Transverse colon (tissue), 4 donors: ENCODE measurements around the gene NLRC5. TPM values are rescaled to one million over a fixed set of nuclear protein-coding genes. Genes with fewer than 3 reads are reported as not detected.
A peak's percentile ranks its signal among the peaks of the same experiment; 100 is the strongest.

Source experiments
- DNase-seq: peaks from one replicate; pipeline ENCODE4 v3.0.0-alpha.2; 2019
- H3K27ac ChIP-seq, 4 donors: fragments of 200-600 bp; sonication (generic); 2 replicates each; pipeline ENCODE4 v1.5.1; 2016 to 2018; ENCODE audit warnings: inconsistent platforms in 4 of 4
- H3K27me3 ChIP-seq: fragments of 200-600 bp; sonication (generic); 2 replicates; pipeline ENCODE4 v1.5.1; 2017; ENCODE audit warnings: inconsistent platforms
- H3K36me3 ChIP-seq, 4 donors: fragments of 200-600 bp; sonication (generic); 2 replicates each; pipeline ENCODE4 v1.5.1; 2017 to 2019; ENCODE audit warnings: inconsistent platforms in 4 of 4
- H3K4me1 ChIP-seq, 4 donors: fragments of 200-600 bp; sonication (generic); 2 replicates each; pipeline ENCODE4 v1.5.1; 2017 to 2020; ENCODE audit warnings: inconsistent platforms in 4 of 4
- H3K4me3 ChIP-seq, 4 donors: fragments of 200-600 bp; sonication (generic); 1 replicate in 1 of 4; 2 replicates in 3 of 4; pipeline versions ENCODE4 v1.5.1 to v1.6.1; 2017 to 2019; ENCODE audit warnings: inconsistent platforms in 4 of 4
- H3K9me3 ChIP-seq, 2 donors: fragments of 200-600 bp; sonication (generic); 2 replicates each; pipeline ENCODE4 v1.5.1; 2017 to 2019; ENCODE audit warnings: inconsistent platforms in 2 of 2
- CTCF ChIP-seq, 5 experiments: fragments of 200-600 bp in 3 of 5; fragments of 450-650 bp in 2 of 5; sonication (generic) in 3 of 5; IDR thresholded peaks; 1 replicate in 2 of 5; 2 replicates in 3 of 5; pipeline ENCODE4 v1.5.1; 2016 to 2017; ENCODE audit warnings: antibody characterized with exemption in 5 of 5, inconsistent platforms in 3 of 5, mild to moderate bottlenecking in 2 of 5, moderate library complexity in 1 of 5
- EP300 ChIP-seq: sonication (generic); formaldehyde crosslinking; IDR thresholded peaks from one replicate; pipeline ENCODE4 v1.6.1; 2017; ENCODE audit warnings: antibody characterized with exemption, low read depth
- POLR2A ChIP-seq: fragments of 450-650 bp; IDR thresholded peaks from one replicate; pipeline ENCODE4 v1.6.1; 2016; ENCODE audit warnings: antibody characterized with exemption, mild to moderate bottlenecking, moderate library complexity
- POLR2AphosphoS5 ChIP-seq, 3 donors: sonication (generic); formaldehyde crosslinking; IDR thresholded peaks; one replicate each; pipeline ENCODE4 v1.6.1; 2016; ENCODE audit warnings: antibody characterized with exemption in 3 of 3
- WGBS, 2 donors: methylation state at CpG; one replicate each; pipeline ENCODE4 v1.1.5; 2018; ENCODE audit warnings: low coverage in 1 of 2; 5-methylcytosine and 5-hydroxymethylcytosine counted together
- in situ Hi-C, 4 donors: fragments of 200-750 bp; cut with MboI; loops; one replicate each; pipeline versions ENCODE4 v1.15.0 to v1.15.1; 2017; ENCODE audit warnings: low sequenced_read_pairs in 3 of 4, low pct_ligation_motif_present in 1 of 4, low pct_unique_long_range_greater_than_20kb in 1 of 4
- intact Hi-C: fragments of 100-400 bp; cut with DNase I; formaldehyde crosslinking; loops from one replicate; pipeline ENCODE4 v1.15.1; 2023; ENCODE audit warnings: low total_unique reads
- total RNA-seq, 4 donors: library from RNA; depleted of rRNA; stranded (reverse); fragments of >200 nt; gene quantifications; one replicate each; pipeline ENCODE4 v1.1.0, GENCODE V29; 2016

The NLRC5 gene
- total RNA-seq, 4 donors from 2014 or later = 59.4 to 171 (median 73.6) TPM

- 89% methylated on average over 4 of the region's 4 CpGs; no CpG with 5 or more reads in 1 of the 2 donors for WGBS, 2 donors
- Histone ChIP-seq H3K27me3 (no peaks in the 10 kb centered on the region), H3K27ac (no peak overlapping the region), H3K36me3 (no peaks in the 10 kb centered on the region), H3K9me3 (no peaks in the 10 kb centered on the region), H3K4me1 (peaks cover 0 to 22% (median 12%) of the 10 kb centered on the region in 4 donors), H3K4me3 (no peak overlapping the region)
- DNase-seq = no peak
- in situ Hi-C loops = no loop called here
- intact Hi-C loops = no loop called here
- TF ChIP-seq EP300 (no peak), POLR2AphosphoS5 (IDR thresholded peaks at IDR 0.05) (no peak), POLR2A (no peak), CTCF (IDR thresholded peaks at IDR 0.05) (no peak)
These were observed 9.2 kb upstream of the NLRC5 start for GRCh38 chr16:56980201-56980535.

GRCh38 chr16:56980792-56981724 is 8.3 kb upstream of the NLRC5 start:
- H3K27ac ChIP-seq = no peak overlapping the region
- H3K4me3 ChIP-seq = no peak overlapping the region
- 73 to 76% methylated on average over 11 to 16 of the region's 16 CpGs for WGBS, 2 donors
- peaks cover 0 to 31% (median 20%) of the 10 kb centered on the region in 4 donors for H3K4me1 ChIP-seq
- in situ Hi-C loops (no loop called here), intact Hi-C loops (no loop called here)
- no peak for DNase-seq
- H3K9me3 ChIP-seq = no peaks in the 10 kb centered on the region
- H3K27me3 ChIP-seq = no peaks in the 10 kb centered on the region
- no peaks in the 10 kb centered on the region for H3K36me3 ChIP-seq
- TF ChIP-seq POLR2A = no peak
- TF ChIP-seq POLR2AphosphoS5 (IDR thresholded peaks at IDR 0.05) = no peak
- no peak for TF ChIP-seq EP300
- TF ChIP-seq CTCF (IDR thresholded peaks at IDR 0.05) = no peak

- H3K27me3 ChIP-seq = no peaks in the 10 kb centered on the region
- TF ChIP-seq CTCF (IDR thresholded peaks at IDR 0.05) (no peak), POLR2A (no peak), POLR2AphosphoS5 (IDR thresholded peaks at IDR 0.05) (no peak), EP300 (no peak)
- H3K36me3 ChIP-seq = no peaks in the 10 kb centered on the region
- H3K4me1 ChIP-seq = peaks cover 0 to 36% (median 20%) of the 10 kb centered on the region in 4 donors
- in situ Hi-C loops (no loop called here), intact Hi-C loops (no loop called here)
- H3K4me3 ChIP-seq = no peak overlapping the region
- no peaks in the 10 kb centered on the region for H3K9me3 ChIP-seq
- DNase-seq = no peak
- H3K27ac ChIP-seq = no peak overlapping the region
- 87 to 100% methylated on average over 1 to 12 of the region's 12 CpGs for WGBS, 2 donors
These were observed 7.6 kb upstream of the NLRC5 start for GRCh38 chr16:56981729-56982271.

- no peak overlapping the region for H3K4me3 ChIP-seq
- in situ Hi-C loops (no loop called here), intact Hi-C loops (no loop called here)
- TF ChIP-seq CTCF (IDR thresholded peaks at IDR 0.05) (no peak), POLR2AphosphoS5 (IDR thresholded peaks at IDR 0.05) (no peak), EP300 (no peak), POLR2A (no peak)
- H3K27ac ChIP-seq = peak overlapping the region in 1 of 4 donors; percentile 55
- DNase-seq = no peak
- H3K9me3 ChIP-seq = no peaks in the 10 kb centered on the region
- H3K36me3 ChIP-seq = no peaks in the 10 kb centered on the region
- H3K27me3 ChIP-seq = no peaks in the 10 kb centered on the region
- WGBS, 2 donors = 84% methylated on average over 2 of the region's 2 CpGs; no CpG with 5 or more reads in 1 of the 2 donors
- peaks cover 0 to 38% (median 20%) of the 10 kb centered on the region in 4 donors for H3K4me1 ChIP-seq
These were observed 6.7 kb upstream of the NLRC5 start for GRCh38 chr16:56982695-56983094.
